Esophagus squamous epithelium (tissue), 4 donors: ENCODE measurements around the gene SGIP1.

Experiments
- POLR2A ChIP-seq, 4 donors: fragments of 450-650 bp; IDR thresholded peaks; one replicate each; pipeline ENCODE4 v1.6.1; 2017; ENCODE audit warnings: antibody characterized with exemption in 4 of 4, mild to moderate bottlenecking in 4 of 4, moderate library complexity in 3 of 4
- TF ChIP-seq, protein P1 (sequence below), 6 experiments: fragments of 450-650 bp in 4 of 6; fragments of 200-600 bp in 2 of 6; sonication (generic) in 2 of 6; IDR thresholded peaks; one replicate each; pipeline ENCODE4 v1.5.1; 2016 to 2019; ENCODE audit warnings: antibody characterized with exemption in 6 of 6, mild to moderate bottlenecking in 4 of 6, moderate library complexity in 4 of 6

DNA sequence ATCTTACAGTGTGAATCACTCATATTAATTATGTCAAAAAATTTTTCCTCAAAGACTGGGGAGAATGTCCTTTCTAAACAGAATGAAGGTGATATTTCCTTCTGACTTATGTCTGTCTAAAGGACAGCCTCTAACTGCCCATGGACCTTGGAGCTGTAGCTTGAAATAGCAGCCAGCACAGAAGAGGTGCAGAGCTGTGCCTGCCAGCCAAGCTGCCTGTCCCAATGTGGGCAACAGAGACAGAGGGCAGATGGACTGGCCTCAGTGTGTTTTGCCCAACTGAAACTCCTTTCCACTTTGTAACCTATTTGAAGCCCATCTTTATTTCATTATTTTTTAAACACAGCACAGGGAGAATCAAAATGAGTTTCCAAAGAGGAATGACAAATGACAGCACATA lies 120.7 kb downstream of the SGIP1 start:
- TF ChIP-seq POLR2A (IDR thresholded peaks at IDR 0.05): no peak
- TF ChIP-seq, protein P1, sequence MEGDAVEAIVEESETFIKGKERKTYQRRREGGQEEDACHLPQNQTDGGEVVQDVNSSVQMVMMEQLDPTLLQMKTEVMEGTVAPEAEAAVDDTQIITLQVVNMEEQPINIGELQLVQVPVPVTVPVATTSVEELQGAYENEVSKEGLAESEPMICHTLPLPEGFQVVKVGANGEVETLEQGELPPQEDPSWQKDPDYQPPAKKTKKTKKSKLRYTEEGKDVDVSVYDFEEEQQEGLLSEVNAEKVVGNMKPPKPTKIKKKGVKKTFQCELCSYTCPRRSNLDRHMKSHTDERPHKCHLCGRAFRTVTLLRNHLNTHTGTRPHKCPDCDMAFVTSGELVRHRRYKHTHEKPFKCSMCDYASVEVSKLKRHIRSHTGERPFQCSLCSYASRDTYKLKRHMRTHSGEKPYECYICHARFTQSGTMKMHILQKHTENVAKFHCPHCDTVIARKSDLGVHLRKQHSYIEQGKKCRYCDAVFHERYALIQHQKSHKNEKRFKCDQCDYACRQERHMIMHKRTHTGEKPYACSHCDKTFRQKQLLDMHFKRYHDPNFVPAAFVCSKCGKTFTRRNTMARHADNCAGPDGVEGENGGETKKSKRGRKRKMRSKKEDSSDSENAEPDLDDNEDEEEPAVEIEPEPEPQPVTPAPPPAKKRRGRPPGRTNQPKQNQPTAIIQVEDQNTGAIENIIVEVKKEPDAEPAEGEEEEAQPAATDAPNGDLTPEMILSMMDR (IDR thresholded peaks at IDR 0.05): no peak
